Sciatic nerve (tissue), 2 donors: ENCODE data around the gene LGR5. TPM values are rescaled to one million over a fixed set of nuclear protein-coding genes. Genes with fewer than 3 reads are reported as not detected.

Source experiments
- ATAC-seq: fragments of 200-7000 bp; cut with Tn5 transposase; one replicate; pipeline ENCODE4 v1.9.1; 2020; ENCODE audit warnings: mild to moderate bottlenecking, moderate library complexity
- DNase-seq: peaks from one replicate; pipeline ENCODE4 v3.0.0-alpha.2; 2020; ENCODE audit warnings: low spot score
- intact Hi-C: fragments of 100-400 bp; cut with DNase I; formaldehyde crosslinking; loops from one replicate; pipeline ENCODE4 v1.14.2; 2022
- total RNA-seq: library from RNA; stranded (reverse); fragmentation: NEBNext Ultra II Directional; extraction: Animal tissue kit (Norgen Biotek cat#: 25700); gene quantifications from one replicate; pipeline ENCODE4 v1.2.1, GENCODE V29; 2021
- donor health status: DM: no; HTN: no; CAD: no.
- donor health status: DM: no; HTN: no; CAD: no.

LGR5 gene
- total RNA-seq, 1 donor from 2014 or later: 2.3 TPM

DNA sequence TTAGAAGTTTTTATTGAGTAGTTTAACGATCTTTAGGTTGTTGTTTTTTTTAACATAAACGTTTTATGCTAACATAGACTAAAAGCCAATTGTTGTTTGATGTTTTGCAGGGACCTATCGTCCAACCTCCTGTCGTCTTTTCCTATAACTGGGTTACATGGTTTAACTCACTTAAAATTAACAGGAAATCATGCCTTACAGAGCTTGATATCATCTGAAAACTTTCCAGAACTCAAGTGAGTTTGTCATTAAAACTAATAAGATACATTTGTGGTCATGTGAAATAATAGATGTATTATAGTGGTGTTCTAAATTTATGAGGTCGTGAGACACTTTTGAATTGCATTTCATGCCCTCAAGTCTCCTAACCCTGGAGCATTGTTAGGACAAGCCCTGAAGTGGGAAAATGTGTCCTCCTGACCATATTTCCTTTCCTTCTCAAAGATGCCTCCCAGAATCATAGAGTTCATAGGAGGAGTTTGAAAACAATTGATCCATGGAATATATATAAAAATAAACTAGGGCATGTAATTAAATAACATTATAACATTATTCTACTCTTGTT is 139.2 kb downstream of the LGR5 start:
- intact Hi-C loops: no loop called here
- ATAC-seq (no peak), DNase-seq (no peak)

DNA sequence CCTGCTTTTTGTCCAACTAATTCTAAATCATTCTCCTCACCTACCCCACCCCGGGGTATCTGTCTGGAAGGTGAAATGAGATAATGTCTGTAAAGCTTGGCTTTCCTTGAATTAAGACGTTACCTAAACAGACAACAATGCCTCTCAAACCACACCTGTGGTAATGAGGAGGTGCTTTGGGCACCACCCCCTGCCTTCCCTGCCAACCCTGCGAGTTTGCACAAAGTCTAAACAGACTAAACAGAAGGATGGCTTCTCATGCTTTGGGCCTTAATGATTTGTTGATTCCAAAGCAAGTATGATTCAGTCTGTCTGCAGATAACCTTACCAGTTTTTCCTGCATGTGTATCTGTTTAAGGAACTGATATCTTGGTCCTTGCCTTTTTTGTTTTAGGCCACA is 141.6 kb downstream of the LGR5 start:
- ATAC-seq: no peak
- intact Hi-C loops: no loop called here
- no peak for DNase-seq

DNA sequence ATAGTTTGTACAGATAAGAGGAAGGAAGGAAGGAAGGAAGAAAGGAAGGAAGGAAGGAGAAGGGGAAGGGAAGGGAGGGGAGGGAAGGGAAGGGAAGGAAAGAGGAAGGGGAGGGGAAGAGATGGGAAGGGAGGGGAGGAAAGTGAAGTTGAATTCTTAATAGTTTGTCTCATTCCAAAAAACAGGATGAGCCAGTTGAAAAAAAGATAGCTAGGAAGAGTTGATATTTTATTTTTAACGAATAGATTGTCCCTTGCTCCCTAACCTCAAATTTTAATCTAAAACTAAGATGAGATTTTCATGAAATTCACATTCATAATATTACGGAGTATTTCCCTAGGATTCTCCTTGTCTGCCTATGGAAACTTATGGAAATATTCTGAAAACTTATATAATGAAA is 143.3 kb downstream of the LGR5 start:
- intact Hi-C loops: no loop called here
- ATAC-seq: no peak
- no peak for DNase-seq

DNA sequence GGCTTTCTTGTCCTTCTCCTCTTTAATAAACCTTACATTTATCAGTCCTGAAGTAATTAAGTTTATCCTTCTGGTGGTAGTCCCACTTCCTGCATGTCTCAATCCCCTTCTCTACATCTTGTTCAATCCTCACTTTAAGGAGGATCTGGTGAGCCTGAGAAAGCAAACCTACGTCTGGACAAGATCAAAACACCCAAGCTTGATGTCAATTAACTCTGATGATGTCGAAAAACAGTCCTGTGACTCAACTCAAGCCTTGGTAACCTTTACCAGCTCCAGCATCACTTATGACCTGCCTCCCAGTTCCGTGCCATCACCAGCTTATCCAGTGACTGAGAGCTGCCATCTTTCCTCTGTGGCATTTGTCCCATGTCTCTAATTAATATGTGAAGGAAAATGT is 144.8 kb downstream of the LGR5 start:
- no peak for DNase-seq
- intact Hi-C loops: no loop called here
- ATAC-seq: no peak

DNA sequence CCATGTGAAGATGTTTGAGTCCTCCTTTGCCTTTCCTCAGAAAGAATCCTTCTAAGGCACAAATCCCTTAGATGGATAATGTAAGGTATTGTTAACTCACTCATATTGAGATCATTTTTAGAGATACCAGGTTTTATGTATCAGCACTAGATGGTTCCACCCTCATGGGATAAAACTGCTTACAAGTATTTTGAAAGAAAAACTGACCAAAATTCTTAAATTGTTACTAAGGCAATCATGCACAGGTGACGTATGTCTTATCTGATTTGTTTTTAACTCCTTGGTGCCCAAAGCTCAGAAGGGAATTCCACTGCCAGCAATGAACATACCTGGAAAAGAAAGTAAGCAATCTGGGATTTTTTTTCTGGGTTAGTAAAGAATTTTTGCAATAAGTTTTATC is 145.6 kb downstream of the LGR5 start:
- ATAC-seq: no peak
- no peak for DNase-seq
- intact Hi-C loops: no loop called here

DNA sequence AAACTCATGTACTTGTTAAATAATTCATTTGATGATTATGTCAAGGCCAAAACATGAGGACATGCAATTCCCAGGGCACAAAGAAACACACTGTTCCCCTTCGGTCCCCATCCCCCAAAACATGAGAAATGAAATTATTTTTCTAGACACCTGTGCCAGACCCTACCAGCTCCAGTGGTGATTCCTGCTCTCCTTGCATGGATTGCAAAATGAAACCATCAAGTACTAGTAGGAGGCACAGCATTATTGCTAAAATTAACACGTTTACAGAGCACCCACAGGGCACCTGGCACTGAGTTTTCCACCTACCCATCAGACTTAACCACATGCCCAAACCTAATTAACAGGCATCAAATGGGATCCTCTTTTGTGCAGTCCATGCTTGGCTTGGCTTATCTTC is 147.4 kb downstream of the LGR5 start:
- intact Hi-C loops: no loop called here
- no peak for ATAC-seq
- no peak for DNase-seq

DNA sequence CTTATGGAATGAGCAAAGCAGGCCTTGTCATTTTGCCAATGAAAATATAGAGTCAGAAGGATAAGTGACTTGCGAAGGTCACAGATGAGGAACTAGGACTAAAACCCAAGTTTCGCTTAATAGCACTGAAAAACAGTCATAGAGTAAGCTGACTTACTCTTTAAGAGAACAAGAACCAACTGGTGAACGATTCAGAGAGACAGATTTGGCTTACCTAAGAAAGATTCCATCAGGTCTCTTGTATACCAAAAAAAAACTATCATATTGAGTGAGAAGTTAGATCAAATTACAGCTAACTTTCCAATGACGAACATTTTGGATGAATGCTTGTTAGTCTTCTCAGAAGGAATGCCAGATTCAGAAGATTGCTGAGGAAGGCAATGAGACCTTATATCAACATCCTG is 149.9 kb downstream of the LGR5 start:
- no peak for ATAC-seq
- intact Hi-C loops: no loop called here
- DNase-seq: no peak

DNA sequence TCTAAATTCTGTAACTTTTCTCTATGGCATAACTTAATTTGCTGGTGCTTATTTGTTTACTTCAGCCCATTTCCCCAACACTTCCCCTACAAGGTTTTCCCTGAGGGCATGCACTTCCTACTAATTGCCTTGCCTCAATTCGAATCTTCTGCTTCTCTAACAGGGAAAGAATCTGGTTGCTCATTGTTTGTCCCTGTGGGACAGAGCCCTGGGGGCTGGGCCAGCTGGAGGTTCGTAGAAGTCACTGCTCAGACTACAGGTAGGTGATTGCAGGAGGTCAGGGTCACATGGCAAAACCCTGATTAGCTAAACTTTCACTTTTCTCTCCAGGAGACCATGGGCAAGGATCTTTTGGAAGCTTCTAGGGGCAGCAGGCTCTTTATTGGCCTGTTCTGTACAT is 152.0 kb downstream of the LGR5 start:
- DNase-seq (no peak), ATAC-seq (no peak)
- intact Hi-C loops: no loop called here

DNA sequence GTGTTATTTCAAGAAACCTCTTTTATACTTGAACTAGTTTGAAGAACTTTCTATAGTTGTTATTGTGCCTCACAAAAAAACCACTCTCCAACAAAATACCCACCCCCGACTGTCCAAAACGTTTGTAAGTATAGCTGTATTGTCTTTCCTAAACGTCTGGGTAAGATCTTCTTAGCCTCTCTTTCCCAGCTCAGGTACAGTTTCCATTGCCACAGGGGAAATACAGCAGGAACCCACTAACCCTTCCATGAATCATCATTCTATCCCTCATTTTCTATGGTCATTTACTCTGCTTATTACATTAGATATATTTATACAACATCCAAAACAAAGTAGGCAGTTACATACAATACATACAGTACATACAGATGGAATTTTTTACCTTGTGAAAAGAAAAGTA is 153.2 kb downstream of the LGR5 start:
- ATAC-seq: no peak
- intact Hi-C loops: no loop called here
- DNase-seq: no peak

DNA sequence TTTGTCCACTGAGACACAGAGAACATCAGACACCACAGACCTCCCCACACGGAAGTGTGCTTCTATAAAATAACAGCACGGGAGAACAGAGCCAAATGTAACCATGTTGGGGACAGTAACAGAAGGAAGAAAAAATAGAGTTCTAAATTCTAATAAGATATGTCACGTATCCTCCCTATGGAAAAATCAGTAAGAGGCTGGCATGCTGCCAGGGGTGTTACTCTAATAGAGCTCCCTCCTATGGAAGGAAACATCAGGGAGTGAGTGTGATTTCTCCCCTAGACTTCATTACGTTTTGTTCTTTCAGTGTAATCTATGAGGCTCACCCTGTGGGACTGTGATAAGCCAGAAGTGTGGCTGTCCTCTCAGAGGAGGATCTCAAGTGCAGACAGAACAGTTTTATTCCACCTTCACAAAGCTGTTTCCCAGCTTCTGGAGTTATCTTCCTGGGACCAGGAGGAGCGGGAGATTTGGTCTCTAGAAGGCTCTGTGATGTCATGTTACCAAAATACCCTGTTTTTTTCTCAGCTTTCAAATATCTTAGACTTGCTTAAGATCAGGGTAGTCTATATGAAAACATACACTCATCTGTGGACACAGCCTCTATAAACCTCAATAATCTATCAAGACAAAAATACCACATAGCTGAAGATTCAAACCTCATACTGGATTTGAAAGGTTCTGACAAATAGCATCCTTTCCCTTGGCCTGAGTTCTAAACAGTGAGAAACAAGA is 154.8 kb downstream of the LGR5 start:
- DNase-seq: no peak
- ATAC-seq: no peak
- intact Hi-C loops: no loop called here

DNA sequence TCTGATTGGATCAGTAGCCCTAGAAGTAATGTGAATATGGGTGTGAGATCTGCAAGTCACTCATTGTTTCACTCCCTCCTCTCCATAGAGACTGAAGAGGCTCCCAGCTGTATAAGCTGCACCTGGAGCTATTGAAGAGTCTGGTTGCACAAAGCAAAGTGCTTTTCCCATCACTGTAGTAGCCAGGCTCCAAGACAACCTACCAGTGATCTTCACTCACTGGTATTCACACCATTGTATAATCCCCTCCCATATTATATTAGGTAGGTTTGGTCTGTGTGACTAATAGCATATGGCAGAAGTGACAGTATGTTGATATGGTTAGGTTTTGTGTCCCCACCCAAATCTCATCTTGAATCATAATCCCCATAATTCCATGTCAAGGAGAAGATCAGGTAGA is 159.6 kb downstream of the LGR5 start:
- intact Hi-C loops: no loop called here
- ATAC-seq (no peak), DNase-seq (no peak)

DNA sequence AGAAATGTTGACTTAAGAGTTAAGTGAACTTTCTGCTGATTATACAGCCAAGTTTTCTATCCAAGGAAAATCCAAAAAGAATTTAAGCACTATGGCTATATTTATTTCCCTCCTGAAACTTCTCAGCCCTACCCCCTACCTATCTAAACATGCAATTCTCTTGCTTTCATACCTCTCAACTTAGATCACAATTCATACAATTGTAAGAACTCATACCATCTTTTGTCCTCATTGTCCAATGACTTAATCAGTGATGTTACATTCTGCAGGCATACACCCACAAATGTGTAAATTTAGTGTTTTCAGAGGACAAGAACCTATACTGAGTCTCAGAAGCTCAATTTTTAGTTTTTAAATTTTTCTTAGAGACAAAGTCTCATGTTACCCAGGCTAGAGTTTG is 161.9 kb downstream of the LGR5 start:
- intact Hi-C loops: no loop called here
- ATAC-seq (no peak), DNase-seq (no peak)

DNA sequence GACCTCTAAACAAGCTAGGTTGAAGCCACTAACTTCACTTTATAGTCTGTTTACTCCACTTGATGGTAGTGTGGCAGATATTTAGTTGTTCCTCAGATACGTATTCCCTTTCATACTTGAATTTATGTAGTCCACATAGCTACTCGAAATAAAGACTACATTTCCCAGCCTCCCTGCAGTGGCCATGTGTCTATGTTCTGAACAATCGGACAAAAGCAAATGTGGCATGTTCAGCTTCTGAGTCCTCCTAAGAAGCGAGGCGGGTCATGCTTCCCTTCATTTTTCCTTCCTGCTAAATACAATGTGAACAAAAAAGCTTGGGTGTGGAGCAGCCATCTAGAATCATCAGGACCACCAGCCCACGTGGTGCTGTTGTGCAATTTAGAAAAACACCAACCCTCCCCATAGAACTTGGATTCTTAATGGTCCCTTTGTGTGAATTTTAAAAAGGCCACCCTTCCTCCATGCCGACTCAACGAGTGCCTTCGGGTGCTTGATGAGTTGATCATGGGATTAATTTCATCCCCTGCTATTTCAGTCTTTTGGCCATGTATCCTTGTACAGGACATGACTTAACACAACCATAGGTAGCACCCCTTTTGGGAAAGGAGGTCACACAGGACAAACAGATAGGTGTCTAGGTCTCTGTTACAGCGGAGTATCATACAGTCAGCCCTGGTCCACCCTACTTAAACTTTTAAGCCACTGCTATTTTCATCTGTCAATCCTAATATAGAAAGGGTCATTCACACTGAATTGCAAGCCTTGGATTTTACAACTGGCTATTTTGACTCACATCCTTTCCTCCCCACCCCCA is 163.4 kb downstream of the LGR5 start:
- no peak for DNase-seq
- ATAC-seq: peak; percentile 68
- intact Hi-C loops: no loop called here

DNA sequence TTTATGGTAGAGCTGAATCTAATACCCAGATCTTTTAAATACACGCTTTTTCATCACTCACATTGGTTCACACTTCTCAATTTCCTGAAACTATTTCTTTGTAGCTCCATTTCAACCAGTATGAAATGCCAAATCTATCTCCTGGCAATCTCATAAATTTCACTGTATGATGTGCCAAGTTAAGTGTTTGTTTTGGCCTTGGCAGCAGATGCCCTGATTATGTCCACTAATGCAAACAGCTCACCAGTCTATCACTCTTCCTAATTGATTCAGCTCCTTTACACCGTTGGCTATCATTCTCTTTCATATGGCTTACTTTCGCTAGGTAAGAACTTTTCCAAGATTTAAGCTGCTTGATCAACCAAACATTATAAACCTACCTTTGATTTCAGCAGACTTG is 165.4 kb downstream of the LGR5 start:
- ATAC-seq: no peak
- no peak for DNase-seq
- intact Hi-C loops: no loop called here

DNA sequence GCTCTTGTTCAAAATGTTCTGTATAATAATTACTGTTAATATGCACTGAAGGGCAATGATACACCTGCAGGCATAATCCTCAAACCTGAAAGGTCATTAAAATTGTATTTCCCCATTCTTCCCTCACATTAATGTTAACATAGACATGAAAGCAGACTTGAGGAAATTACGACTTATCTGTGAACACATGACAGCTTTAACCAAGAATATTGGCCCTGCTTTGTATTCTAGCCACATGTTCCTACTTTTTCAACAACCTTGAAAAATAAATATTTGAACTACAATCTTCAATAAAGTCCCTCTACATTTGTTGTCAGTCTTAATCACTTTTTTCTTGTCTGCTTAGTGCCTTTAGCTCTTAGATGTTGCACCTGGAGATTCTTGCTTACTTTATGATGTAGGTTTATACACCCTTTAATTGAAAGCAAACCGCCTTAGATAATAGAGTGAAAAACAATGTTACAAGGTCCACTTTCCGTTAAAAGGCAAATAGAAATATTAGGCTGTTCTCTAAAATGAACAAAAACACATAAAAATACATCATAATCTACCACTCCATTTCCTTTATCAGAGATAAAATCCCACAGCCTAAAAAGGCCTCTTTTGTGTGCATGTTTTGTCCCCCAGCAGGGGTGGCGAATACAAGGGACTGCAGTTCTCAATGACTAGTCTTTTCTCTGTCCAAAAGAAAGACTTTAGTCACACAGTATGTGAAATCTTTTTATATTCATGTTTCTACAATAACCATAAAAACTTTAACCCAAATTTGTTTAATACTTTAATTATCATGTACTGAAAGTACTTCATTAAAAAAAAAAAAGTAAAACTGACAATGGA is 168.1 kb downstream of the LGR5 start:
- no peak for DNase-seq
- no peak for ATAC-seq
- intact Hi-C loops: no loop called here

DNA sequence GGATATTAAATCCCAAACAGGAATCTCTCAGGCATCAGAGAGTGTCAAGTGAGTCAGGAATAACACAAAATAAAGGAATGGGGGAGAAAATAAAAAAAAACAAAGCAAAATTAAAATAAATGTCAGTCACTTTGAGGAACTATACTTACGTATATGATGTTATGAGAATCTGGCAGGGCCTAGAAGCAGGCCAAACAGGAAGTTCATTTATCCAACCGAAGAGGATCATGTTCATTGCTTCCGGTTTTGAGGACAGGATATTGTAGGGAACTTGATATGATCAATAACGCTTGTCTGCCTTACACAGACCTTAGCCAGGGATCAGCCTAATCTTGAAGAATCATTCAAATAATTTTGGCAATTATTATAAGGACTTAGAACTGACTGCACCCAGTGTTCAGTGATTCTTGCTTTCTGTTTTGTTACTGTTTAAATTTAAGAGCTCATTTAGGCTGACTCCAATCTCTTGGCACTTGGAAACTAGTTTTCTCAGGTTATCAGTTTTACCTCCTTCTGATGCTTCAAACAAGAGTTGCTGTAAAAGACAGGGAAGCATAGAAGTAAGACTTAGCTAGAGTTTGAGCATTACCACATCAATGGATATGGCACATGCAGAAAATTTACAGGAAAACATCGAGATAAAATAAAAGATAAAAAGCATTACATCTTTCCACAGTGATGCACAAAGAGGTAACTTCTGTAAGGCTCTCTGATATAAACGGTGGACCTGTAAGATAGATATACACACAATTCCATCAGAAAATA is 170.6 kb downstream of the LGR5 start:
- ATAC-seq (no peak), DNase-seq (no peak)
- intact Hi-C loops: no loop called here

DNA sequence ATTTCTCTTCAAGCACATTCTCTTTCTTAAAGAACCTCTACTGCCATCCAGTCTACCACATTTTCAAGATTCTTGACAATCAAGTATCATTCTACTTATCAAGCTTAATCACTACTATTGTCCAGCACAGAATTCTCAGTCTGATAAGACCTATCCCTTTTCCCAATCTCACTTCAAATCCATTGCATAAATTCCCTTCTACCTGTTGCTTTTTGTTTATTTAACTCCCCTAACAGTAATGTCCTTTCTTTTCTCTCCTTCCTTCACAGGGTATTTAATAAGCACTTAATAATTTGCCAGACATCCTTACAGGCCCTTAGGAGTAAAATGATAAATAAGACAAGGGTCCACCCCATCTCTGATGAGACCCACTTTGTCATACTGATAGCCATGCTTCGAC is 182.3 kb downstream of the LGR5 start:
- ATAC-seq: no peak
- no peak for DNase-seq
- intact Hi-C loops: no loop called here

DNA sequence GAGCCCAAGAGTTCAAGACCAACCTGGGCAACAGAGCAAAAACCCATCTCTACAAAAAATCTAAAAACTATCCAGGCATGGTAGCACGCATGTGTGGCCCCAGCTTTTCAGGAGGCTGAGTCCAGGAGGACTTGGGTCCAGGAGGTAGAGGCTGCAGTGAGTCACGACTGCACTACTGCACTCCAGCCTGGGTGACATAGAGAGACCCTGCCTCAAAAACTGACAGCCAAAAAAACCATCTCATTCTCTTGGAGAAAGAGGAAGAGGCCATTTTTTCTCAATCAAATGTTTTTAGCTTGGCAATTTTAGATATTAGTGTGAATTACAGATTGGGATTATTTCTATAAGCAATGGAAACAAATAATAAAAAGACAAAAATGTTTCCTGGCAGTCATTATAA is 185.9 kb downstream of the LGR5 start:
- intact Hi-C loops: loop anchor here (1.0 kb wide), 1 partner anchor 20 kb away; no protein-coding TSS in a partner anchor
- DNase-seq: no peak
- no peak for ATAC-seq

DNA sequence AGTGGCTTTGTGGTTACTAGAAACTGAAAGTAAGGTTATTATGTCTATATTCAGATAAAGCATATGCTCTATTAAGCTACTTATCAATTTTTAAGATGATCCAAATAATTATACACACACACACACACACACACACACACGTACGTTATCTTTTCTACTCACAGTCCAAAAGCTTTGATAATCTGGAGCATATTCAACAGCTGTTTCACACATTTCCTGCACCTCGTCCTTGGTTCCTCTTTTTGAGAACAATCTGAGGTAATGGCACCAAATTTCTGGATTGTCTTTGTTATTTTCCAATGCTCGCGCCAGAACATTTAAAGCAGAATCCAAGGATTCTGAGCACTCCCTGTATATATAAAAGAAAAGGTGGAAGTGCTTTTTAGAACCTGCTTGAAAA is 186.5 kb downstream of the LGR5 start:
- intact Hi-C loops: no loop called here
- DNase-seq: no peak
- no peak for ATAC-seq
